Common myeloid progenitor, CD34-positive (primary cell): ENCODE data around the gene FDX1.

Experiments used
- CTCF ChIA-PET: fragments of 350-600 bp; sonication (Branson Sonifier 250); formaldehyde crosslinking; loops from one replicate; lab custom pipeline; 2021; ENCODE audit warnings: antibody characterized with exemption; lab: Charles Lee
- POLR2A ChIA-PET: fragments of 350-600 bp; sonication (Branson Sonifier 250); formaldehyde crosslinking; loops from one replicate; lab custom pipeline; 2021; ENCODE audit warnings: antibody characterized with exemption; lab: Charles Lee
- DNase-seq, 3 donors: peaks; one replicate each; pipeline versions ENCODE4 v3.0.0 to v3.0.0-alpha.2; 2013
- H3K27ac ChIP-seq, 2 experiments: 1 replicate in 1 of 2; 2 replicates in 1 of 2; pipeline ENCODE4 v1.7.0; 2013; ENCODE audit warnings: inconsistent platforms in 2 of 2, low read length in 2 of 2, mild to moderate bottlenecking in 2 of 2, low read depth in 1 of 2, moderate library complexity in 1 of 2; ENCODE audit not compliant: severe bottlenecking in 2 of 2, insufficient read depth in 1 of 2, poor library complexity in 1 of 2
- H3K27me3 ChIP-seq, 5 experiments: replicated peaks in 2 of 5; 1 replicate in 3 of 5; 2 replicates in 2 of 5; pipeline versions ENCODE4 v1.6.1 to v1.7.0; 2013; ENCODE audit warnings: low read length in 4 of 5, mild to moderate bottlenecking in 2 of 5, moderate library complexity in 2 of 5, inconsistent platforms in 1 of 5; ENCODE audit not compliant: insufficient read depth in 5 of 5, control insufficient read depth in 4 of 5
- H3K36me3 ChIP-seq, 4 experiments: 1 replicate in 2 of 4; 2 replicates in 2 of 4; pipeline versions ENCODE4 v1.6.1 to v1.7.0; 2013; ENCODE audit warnings: low read length in 3 of 4, control low read depth in 1 of 4, mild to moderate bottlenecking in 1 of 4; ENCODE audit not compliant: control insufficient read depth in 4 of 4, insufficient read depth in 4 of 4
- H3K4me1 ChIP-seq, 4 experiments: 1 replicate in 3 of 4; 2 replicates in 1 of 4; pipeline versions ENCODE4 v1.6.1 to v1.7.1; 2013; ENCODE audit warnings: low read length in 3 of 4, mild to moderate bottlenecking in 3 of 4, control low read depth in 1 of 4, inconsistent platforms in 1 of 4, moderate library complexity in 1 of 4; ENCODE audit not compliant: control insufficient read depth in 4 of 4, insufficient read depth in 4 of 4; ENCODE audit errors: control extremely low read depth in 1 of 4
- H3K4me3 ChIP-seq, 7 experiments: 1 replicate in 4 of 7; 2 replicates in 3 of 7; pipeline versions ENCODE4 v1.5.1 to v1.7.0; 2013; ENCODE audit warnings: mild to moderate bottlenecking in 7 of 7, low read length in 6 of 7, moderate library complexity in 6 of 7, inconsistent platforms in 2 of 7, low read depth in 2 of 7, control low read depth in 1 of 7; ENCODE audit not compliant: insufficient read depth in 4 of 7, control insufficient read depth in 1 of 7; ENCODE audit errors: extremely low read depth in 1 of 7
- H3K9me3 ChIP-seq, 5 experiments: 1 replicate in 4 of 5; 2 replicates in 1 of 5; pipeline versions ENCODE4 v1.6.1 to v1.7.1; 2013; ENCODE audit warnings: low read length in 4 of 5, mild to moderate bottlenecking in 2 of 5, inconsistent platforms in 1 of 5, low read depth in 1 of 5, moderate library complexity in 1 of 5; ENCODE audit not compliant: control insufficient read depth in 4 of 5, insufficient read depth in 2 of 5; ENCODE audit errors: control extremely low read depth in 1 of 5
- WGBS: methylation state at CpG from one replicate; pipeline ENCODE4 v1.1.5; 2013; ENCODE audit not compliant: insufficient coverage; 5-methylcytosine and 5-hydroxymethylcytosine counted together

FDX1 gene

GRCh38 chr11:110431674-110432073 is 1.9 kb downstream of the FDX1 start:
- 100% methylated on average over 2 of the region's 4 CpGs for WGBS
- Histone ChIP-seq H3K4me3 (peak overlapping the region in 6 of 7 experiments; percentile 69 to 99 (median 94)), H3K36me3 (peaks cover 0 to 2% (median 0%) of the 10 kb centered on the region in 4 experiments), H3K4me1 (peaks cover 14 to 36% (median 24%) of the 10 kb centered on the region in 4 experiments), H3K27me3 (no peaks in the 10 kb centered on the region), H3K9me3 (no peaks in the 10 kb centered on the region), H3K27ac (no peak overlapping the region)
- POLR2A ChIA-PET = no interaction called here
- CTCF ChIA-PET = interaction anchor here (0.8 to 2.6 kb wide), 7 partner anchors 15 to 490 kb away, joined by 3 to 27 read pairs (median 3); no protein-coding TSS in a partner anchor
- DNase-seq = no peak

- WGBS = 92% methylated on average over 6 of the region's 7 CpGs
- Histone ChIP-seq H3K4me3 (no peak overlapping the region), H3K27me3 (no peaks in the 10 kb centered on the region), H3K27ac (no peak overlapping the region), H3K9me3 (no peaks in the 10 kb centered on the region), H3K36me3 (peaks cover 0 to 10% (median 4%) of the 10 kb centered on the region in 4 experiments), H3K4me1 (peaks cover 14 to 36% (median 24%) of the 10 kb centered on the region in 4 experiments)
- no peak for DNase-seq
- CTCF ChIA-PET = interaction anchor here (0.8 to 2.6 kb wide), 11 partner anchors 14 to 247 kb away, joined by 3 to 27 read pairs (median 4); no protein-coding TSS in a partner anchor
- POLR2A ChIA-PET = no interaction called here
Measured at GRCh38 chr11:110432713-110433392, 3.1 kb downstream of the FDX1 start.

DNA sequence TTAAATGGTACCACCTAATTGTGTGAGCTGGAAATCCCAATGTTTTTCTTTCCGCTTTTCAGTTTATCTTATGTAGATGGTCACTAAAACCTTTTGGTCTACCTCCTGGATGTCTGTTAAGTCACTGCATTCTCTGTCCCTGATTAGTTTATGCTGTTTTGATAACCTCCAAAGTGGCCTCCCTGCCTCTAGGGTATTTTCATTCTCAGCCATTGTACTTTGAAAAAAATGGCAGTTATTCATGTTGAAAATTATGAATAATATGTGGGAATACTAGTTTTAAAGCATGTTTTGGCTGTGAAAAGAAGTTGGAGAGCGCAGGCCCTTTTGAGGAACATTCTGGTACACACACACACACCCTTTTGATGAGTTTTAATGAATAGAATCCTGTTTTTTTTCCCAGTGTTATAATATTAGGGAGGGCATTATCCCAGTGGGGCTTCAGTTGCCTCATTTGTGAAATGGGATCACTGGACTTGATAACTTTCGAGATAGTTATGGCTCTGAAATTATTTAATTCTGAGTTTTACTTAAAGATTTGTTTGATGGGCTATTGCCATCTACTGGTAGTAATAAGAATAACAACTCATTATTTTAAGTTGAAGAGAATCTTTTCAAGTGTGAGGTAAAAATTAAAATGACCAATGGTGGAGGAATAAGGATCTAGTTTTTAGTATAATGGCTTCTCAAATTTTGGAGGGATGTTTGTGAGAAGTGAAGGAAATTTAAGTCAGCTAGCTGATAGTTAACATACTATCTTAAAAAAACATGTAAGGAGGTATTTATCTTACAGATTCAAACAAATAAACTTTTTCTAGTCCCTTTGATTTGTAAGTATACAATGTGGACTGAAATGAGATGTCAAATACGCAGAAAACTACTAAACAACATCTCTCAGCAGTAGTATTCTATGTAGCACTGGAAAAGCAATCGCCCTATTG is 3.9 kb downstream of the FDX1 start:
- peaks cover 14 to 33% (median 23%) of the 10 kb centered on the region in 4 experiments for H3K4me1 ChIP-seq
- no peaks in the 10 kb centered on the region for H3K27me3 ChIP-seq
- CTCF ChIA-PET = interaction anchor here (0.6 to 2.6 kb wide), 15 partner anchors 10 to 1138 kb away, joined by 3 to 27 read pairs (median 4); no protein-coding TSS in a partner anchor
- 100% methylated on average over 1 of the region's 5 CpGs for WGBS
- no peaks in the 10 kb centered on the region for H3K9me3 ChIP-seq
- POLR2A ChIA-PET = no interaction called here
- no peak overlapping the region for H3K27ac ChIP-seq
- H3K36me3 ChIP-seq = peaks cover 0 to 13% (median 4%) of the 10 kb centered on the region in 4 experiments
- DNase-seq = peak; percentile 34 to 60 (median 56)
- H3K4me3 ChIP-seq = no peak overlapping the region

- 98% methylated on average over 6 of the region's 8 CpGs for WGBS
- POLR2A ChIA-PET = no interaction called here
- CTCF ChIA-PET = interaction anchor here (0.6 to 2.4 kb wide), 10 partner anchors 10 to 795 kb away, joined by 3 to 14 read pairs (median 4); no protein-coding TSS in a partner anchor
- Histone ChIP-seq H3K27me3 (no peaks in the 10 kb centered on the region), H3K9me3 (peaks cover 0 to 3% (median 0%) of the 10 kb centered on the region in 5 experiments), H3K4me3 (no peak overlapping the region), H3K4me1 (peaks cover 11 to 23% (median 14%) of the 10 kb centered on the region in 4 experiments), H3K27ac (no peak overlapping the region), H3K36me3 (peaks cover 2 to 27% (median 9%) of the 10 kb centered on the region in 4 experiments)
- DNase-seq = peak in 1 of 3 donors; percentile 17
Measured at GRCh38 chr11:110434952-110435779, 5.4 kb downstream of the FDX1 start.

GRCh38 chr11:110435780-110436717 is 6.3 kb downstream of the FDX1 start:
- ChIA-PET POLR2A (no interaction called here), CTCF (interaction anchor here (0.6 to 2.4 kb wide), 6 partner anchors 9 to 794 kb away, joined by 3 to 14 read pairs (median 4); no protein-coding TSS in a partner anchor)
- Histone ChIP-seq H3K36me3 (peaks cover 4 to 36% (median 16%) of the 10 kb centered on the region in 4 experiments), H3K27me3 (no peaks in the 10 kb centered on the region), H3K4me1 (peaks cover 5 to 17% (median 9%) of the 10 kb centered on the region in 4 experiments), H3K27ac (no peak overlapping the region), H3K4me3 (no peak overlapping the region), H3K9me3 (peaks cover 0 to 9% (median 5%) of the 10 kb centered on the region in 5 experiments)
- no peak for DNase-seq
- 94% methylated on average over 4 of the region's 8 CpGs for WGBS
